Measurements from ENCODE around the gene KCNC4.

KCNC4 gene

GRCh38 chr1:110212169-110213142 is 2.3 kb downstream of the KCNC4 start:
- DNase-seq, result peak; percentile 66

GRCh38 chr1:110213143-110213540 is 3.0 kb downstream of the KCNC4 start:
- no peak for DNase-seq

- no peak for DNase-seq
These were observed 4.6 kb downstream of the KCNC4 start for GRCh38 chr1:110214454-110215404.

GRCh38 chr1:110215621-110216515 is 5.8 kb downstream of the KCNC4 start:
- DNase-seq, result no peak

GRCh38 chr1:110216844-110217444 is 6.8 kb downstream of the KCNC4 start:
- no peak for DNase-seq

- no peak for DNase-seq
These were observed 8.0 kb downstream of the KCNC4 start for GRCh38 chr1:110218137-110218536.

- no peak for DNase-seq
These were observed 8.6 kb downstream of the KCNC4 start for GRCh38 chr1:110218739-110219138.

GRCh38 chr1:110220324-110220723 is 10.2 kb downstream of the KCNC4 start:
- DNase-seq, result no peak

GRCh38 chr1:110221119-110221518 is 11.0 kb downstream of the KCNC4 start:
- DNase-seq, result no peak

- no peak for DNase-seq
These were observed 13.0 kb downstream of the KCNC4 start for GRCh38 chr1:110223127-110223526.

- no peak for DNase-seq
These were observed 13.5 kb downstream of the KCNC4 start for GRCh38 chr1:110223581-110223980.

- no peak for DNase-seq
These were observed 14.3 kb downstream of the KCNC4 start for GRCh38 chr1:110224240-110224995.

- no peak for DNase-seq
These were observed 15.1 kb downstream of the KCNC4 start for GRCh38 chr1:110225212-110225611.

GRCh38 chr1:110225756-110226404 is 15.8 kb downstream of the KCNC4 start:
- no peak for DNase-seq

- DNase-seq, result no peak
These were observed 17.7 kb downstream of the KCNC4 start for GRCh38 chr1:110227774-110228173.

GRCh38 chr1:110228381-110228780 is 18.3 kb downstream of the KCNC4 start:
- no peak for DNase-seq

GRCh38 chr1:110228869-110229268 is 18.8 kb downstream of the KCNC4 start:
- no peak for DNase-seq

GRCh38 chr1:110229348-110230001 is 19.4 kb downstream of the KCNC4 start:
- no peak for DNase-seq

- no peak for DNase-seq
These were observed 20.5 kb downstream of the KCNC4 start for GRCh38 chr1:110230381-110231199.
